GM10248 (cell line): Measurements from ENCODE around the gene KCNK7.

Experiments used
- CTCF ChIA-PET: fragments of 300-600 bp; sonication (Branson Sonifier 250); formaldehyde crosslinking; extraction: SDS; loops from one replicate; lab custom pipeline; 2021; ENCODE audit warnings: antibody characterized with exemption; lab: Yijun Ruan, JAX
- POLR2A ChIA-PET: fragments of 350-650 bp; sonication (Branson Sonifier 250); formaldehyde crosslinking; extraction: SDS; loops from one replicate; lab custom pipeline; 2020; ENCODE audit warnings: antibody characterized with exemption; lab: Yijun Ruan, JAX
- DNase-seq: peaks from one replicate; pipeline ENCODE4 v3.0.0; 2012; ENCODE audit errors: extremely low spot score
- TF ChIP-seq, protein P1 (sequence below): IDR thresholded peaks from 2 replicates; pipeline ENCODE4 v1.5.1; 2012; ENCODE audit warnings: mild to moderate bottlenecking, low read depth; ENCODE audit errors: extremely low read depth, missing control alignments, control extremely low read depth

The KCNK7 gene

DNA sequence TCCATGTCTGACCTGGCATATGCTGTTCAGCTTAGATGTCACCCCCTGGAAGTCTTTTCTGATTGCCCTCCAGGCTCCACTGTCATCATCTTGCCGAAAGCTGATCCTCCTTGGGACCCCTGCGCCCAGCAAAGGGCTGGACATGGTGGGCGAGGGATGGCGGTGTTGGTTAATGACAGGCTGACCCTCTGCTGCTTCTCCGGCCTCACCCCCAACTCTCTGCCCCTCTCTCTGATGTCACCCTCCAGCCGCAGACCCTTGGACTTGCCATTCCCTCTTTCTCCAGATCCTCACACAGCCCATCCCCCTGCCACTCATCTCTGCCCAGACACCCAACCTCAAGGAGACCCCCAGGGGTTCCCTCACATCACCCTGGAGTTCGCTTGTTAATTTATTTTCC is 17.5 kb downstream of the KCNK7 start:
- POLR2A ChIA-PET, result no interaction called here
- no peak for DNase-seq
- CTCF ChIA-PET, result interaction anchor here (1.6 to 22.1 kb wide), 3 partner anchors 10 to 39 kb away, joined by 3 to 351 read pairs (median 58); partner anchors contain the start of genes KCNK7, MAP3K11 and PCNX3
- TF ChIP-seq, protein P1, sequence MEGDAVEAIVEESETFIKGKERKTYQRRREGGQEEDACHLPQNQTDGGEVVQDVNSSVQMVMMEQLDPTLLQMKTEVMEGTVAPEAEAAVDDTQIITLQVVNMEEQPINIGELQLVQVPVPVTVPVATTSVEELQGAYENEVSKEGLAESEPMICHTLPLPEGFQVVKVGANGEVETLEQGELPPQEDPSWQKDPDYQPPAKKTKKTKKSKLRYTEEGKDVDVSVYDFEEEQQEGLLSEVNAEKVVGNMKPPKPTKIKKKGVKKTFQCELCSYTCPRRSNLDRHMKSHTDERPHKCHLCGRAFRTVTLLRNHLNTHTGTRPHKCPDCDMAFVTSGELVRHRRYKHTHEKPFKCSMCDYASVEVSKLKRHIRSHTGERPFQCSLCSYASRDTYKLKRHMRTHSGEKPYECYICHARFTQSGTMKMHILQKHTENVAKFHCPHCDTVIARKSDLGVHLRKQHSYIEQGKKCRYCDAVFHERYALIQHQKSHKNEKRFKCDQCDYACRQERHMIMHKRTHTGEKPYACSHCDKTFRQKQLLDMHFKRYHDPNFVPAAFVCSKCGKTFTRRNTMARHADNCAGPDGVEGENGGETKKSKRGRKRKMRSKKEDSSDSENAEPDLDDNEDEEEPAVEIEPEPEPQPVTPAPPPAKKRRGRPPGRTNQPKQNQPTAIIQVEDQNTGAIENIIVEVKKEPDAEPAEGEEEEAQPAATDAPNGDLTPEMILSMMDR, result no peak

DNA sequence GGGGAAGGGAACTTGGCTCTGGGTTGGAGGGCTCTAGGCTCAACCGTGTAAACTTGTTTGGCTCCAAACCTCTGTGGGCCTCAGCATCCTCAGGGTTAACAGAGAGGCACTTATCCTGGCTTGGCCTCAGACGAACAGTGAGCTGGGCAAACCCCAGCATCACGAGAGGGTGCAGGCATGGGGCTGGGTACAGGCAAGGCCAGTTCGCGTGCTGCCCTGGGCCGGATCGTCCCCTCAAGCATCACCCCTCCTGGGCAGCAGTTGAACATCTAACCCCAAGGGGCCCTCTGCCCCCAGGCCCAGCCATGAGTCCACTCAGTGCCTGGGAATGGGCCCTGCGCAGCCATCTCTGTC is 17.9 kb downstream of the KCNK7 start:
- DNase-seq, result no peak
- ChIA-PET POLR2A (interaction anchor here (1.9 kb wide), 1 partner anchor 72 kb away, joined by 9 read pairs; no protein-coding TSS in a partner anchor), CTCF (interaction anchor here (1.6 to 22.1 kb wide), 4 partner anchors 10 to 38 kb away, joined by 3 to 351 read pairs (median 35); partner anchors contain the start of genes KCNK7, MAP3K11 and PCNX3)
- TF ChIP-seq, protein P1, result no peak

DNA sequence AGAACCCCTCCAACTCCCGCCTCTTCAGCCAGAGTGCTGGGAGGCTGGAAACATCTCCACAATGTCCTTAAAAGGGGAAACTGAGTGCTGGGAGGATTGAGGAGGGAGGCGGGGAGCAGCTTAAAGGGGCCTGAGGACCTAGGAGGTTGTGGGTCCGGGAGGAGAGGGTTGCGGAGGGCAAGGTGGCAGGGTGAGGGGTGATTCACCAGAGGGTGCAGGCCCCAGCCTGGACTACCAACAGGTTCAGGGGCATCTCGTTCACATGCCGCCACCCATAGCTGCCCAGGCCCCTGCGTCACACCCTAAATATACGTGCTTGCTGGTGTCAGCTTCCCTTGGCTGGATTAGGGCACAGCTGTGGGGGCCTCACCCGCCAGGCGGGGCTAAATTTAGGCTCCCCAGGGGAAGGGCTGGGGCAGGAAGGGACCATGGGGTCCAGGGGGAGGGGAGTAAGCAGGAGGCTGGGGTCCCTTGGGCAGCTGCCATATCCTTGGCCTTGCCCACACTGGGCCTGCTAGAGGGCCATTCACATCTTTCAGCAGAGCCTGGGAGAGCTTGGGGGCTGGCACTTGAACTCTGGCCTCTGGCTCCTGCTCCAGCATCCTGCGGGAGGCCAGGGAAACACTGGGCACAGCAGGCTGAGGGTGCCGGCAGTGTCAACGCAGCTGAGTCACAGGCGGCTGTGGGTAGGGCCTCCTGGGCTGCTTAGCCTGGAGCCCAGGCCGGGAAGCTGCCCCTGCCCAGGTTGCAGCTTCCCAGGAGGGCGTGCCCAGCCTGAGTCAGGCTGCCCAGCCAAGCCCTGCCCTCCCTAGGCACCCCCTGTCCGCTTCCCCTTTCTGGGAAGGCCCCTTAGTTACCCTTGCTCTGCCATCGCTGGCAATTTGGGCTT is 18.5 kb downstream of the KCNK7 start:
- ChIA-PET CTCF (interaction anchor here (1.6 to 22.1 kb wide), 6 partner anchors 11 to 40 kb away, joined by 3 to 351 read pairs (median 10); partner anchors contain the start of genes KCNK7, MAP3K11 and PCNX3), POLR2A (interaction anchor here (0.9 to 2.4 kb wide), 5 partner anchors 9 to 154 kb away, joined by 3 to 9 read pairs (median 5); partner anchors contain the start of gene NEAT1)
- TF ChIP-seq, protein P1, result no peak

DNA sequence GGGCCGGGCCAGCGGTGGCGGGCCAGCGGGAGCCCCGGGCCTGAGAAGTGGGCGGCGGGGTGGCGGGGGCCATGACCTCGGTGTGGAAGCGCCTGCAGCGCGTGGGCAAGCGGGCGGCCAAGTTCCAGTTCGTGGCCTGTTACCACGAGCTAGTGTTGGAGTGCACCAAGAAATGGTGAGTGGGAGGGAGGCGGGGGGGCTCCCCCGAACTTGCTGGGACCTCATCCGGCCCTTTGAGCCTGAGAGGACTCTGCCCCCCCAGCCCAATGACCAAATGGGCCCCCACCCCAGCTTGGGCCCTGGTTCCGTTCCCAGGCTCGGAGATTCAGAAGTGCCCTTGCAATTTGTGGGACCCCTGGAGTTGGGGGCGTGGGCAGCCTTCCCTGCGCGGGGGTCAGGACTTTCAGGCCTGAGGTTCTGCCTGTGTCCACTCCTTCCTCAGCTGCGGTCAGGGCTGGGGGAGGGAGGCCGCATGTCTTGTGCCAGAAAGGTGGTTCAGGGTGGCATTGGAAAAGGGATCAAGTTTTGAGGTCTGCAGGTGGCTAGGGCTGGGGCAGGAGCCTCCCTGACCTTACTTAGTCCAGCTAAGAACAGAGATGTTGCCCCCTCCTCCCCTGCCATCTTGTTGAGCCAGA is 19.3 kb downstream of the KCNK7 start:
- DNase-seq, result peak; percentile 52
- POLR2A ChIA-PET, result interaction anchor here (0.9 to 2.4 kb wide), 5 partner anchors 10 to 154 kb away, joined by 3 to 9 read pairs (median 5); partner anchors contain the start of gene NEAT1
- CTCF ChIA-PET, result interaction anchor here (1.7 to 22.1 kb wide), 5 partner anchors 10 to 39 kb away, joined by 5 to 351 read pairs (median 12); partner anchors contain the start of genes KCNK7, MAP3K11 and PCNX3
- TF ChIP-seq, protein P1, result no peak

More for the DNA sequence above, 18.5 kb downstream of the KCNK7 start:
- no peak for DNase-seq

DNA sequence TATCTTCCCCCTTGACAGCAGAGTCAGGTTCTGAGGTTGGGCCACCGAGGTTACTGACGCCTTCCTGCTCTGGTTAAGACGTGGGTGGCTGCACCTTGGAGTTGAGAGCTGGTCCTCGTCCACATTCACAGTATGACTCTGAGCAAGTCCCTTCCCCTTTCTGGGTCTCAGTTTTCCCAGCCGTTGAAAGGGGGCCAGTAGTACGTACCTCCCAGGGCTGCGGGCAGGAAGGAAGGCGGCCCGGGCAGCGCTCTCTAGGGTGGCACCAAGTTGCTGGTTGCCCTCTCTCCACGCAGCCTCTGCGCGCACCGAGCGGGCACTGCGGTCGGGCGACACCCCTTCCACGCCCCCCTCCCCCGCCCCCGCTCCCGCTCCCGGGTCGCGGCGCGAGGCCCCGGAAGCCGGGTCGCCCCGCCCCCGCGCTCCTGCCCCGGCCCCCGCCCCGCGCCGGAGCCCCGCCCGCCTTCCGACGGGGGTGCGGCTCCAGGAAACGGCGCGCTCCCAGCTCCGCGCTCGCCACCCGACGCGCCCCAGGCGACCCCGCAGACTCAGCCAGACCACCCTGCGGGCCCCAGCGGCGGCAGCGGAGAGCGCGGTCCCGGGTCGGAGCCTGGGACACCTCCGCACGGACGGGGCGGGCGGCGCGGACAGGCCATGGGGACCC is 19.9 kb downstream of the KCNK7 start, which contains the start of gene EHBP1L1:
TSS of gene EHBP1L1 (plus strand) at position 486 of the 664 bp plus-strand sequence. CDS start 250 bp downstream, outside the sequence.
- POLR2A ChIA-PET, result interaction anchor here (1.1 to 2.4 kb wide), 4 partner anchors 11 to 153 kb away, joined by 5 to 9 read pairs (median 6); partner anchors contain the start of gene NEAT1
- peak; percentile 88 for DNase-seq
- CTCF ChIA-PET, result interaction anchor here (1.3 to 22.1 kb wide), 6 partner anchors 9 to 159 kb away, joined by 3 to 351 read pairs (median 10); partner anchors contain the start of genes KCNK7, MAP3K11 and PCNX3
- TF ChIP-seq, protein P1, result no peak
